ENCODE results near the gene NPM3. TPM values are rescaled to one million over a fixed set of nuclear protein-coding genes. Genes with fewer than 3 reads are reported as not detected.

The NPM3 gene
- total RNA-seq, 2 experiments from 2014 or later = 15.5 to 15.8 TPM

GRCh38 chr10:101769541-101770180, 13.6 kb downstream of the NPM3 start:
- H3K4me3 Mint-ChIP-seq = no peak overlapping the region
- no peak overlapping the region for H3K27ac Mint-ChIP-seq
- H3K4me3 ChIP-seq (ENCODE audit: low read length) = no peak overlapping the region
- H3K36me3 Mint-ChIP-seq (ENCODE audit: low read depth) = no peaks in the 10 kb centered on the region
- ChIA-PET CTCF (no interaction called here), POLR2A (no interaction called here)
- no peaks in the 10 kb centered on the region for H3K36me3 ChIP-seq (ENCODE audit: insufficient read depth, low read length)
- H3K9me3 Mint-ChIP-seq = no peaks in the 10 kb centered on the region
- H3K9me3 ChIP-seq (ENCODE audit: control insufficient read depth in 1 of 2, insufficient read depth in 1 of 2, low read length in 2 of 2) = peaks cover 0 to 16% of the 10 kb centered on the region in 2 experiments
- intact Hi-C loops (cut with DNase I, micrococcal nuclease) = no loop called here
- peaks cover 11% of the 10 kb centered on the region for H3K4me1 Mint-ChIP-seq (ENCODE audit: low read depth)
- no peak overlapping the region for H3K27ac ChIP-seq (ENCODE audit: low read depth in 1 of 2, low read length in 2 of 2)
- H3K4me1 ChIP-seq (ENCODE audit: insufficient read depth, low read length) = peaks cover 12% of the 10 kb centered on the region
- DNase-seq (no peak), ATAC-seq (ENCODE audit: poor library complexity) (no peak)
- peaks cover 62% of the 10 kb centered on the region for H3K27me3 Mint-ChIP-seq
- TF ChIP-seq CTCF (IDR thresholded peaks at IDR 0.05) = no peak
- peaks cover 40 to 47% of the 10 kb centered on the region in 2 experiments for H3K27me3 ChIP-seq (ENCODE audit: control insufficient read depth in 1 of 2, insufficient read depth in 2 of 2, low read length in 2 of 2)

GRCh38 chr10:101768791-101769170, 14.5 kb downstream of the NPM3 start:
- POLR2A ChIA-PET = interaction anchor here (1.0 kb wide), 1 partner anchor 15 kb away, joined by 3 read pairs; the partner anchor contains the start of gene NPM3
- TF ChIP-seq CTCF (IDR thresholded peaks at IDR 0.05) = no peak
- intact Hi-C loops (cut with DNase I, micrococcal nuclease) = no loop called here
- no peak for DNase-seq
- peaks cover 5% of the 10 kb centered on the region for H3K4me1 ChIP-seq (ENCODE audit: insufficient read depth, low read length)
- H3K9me3 ChIP-seq (ENCODE audit: control insufficient read depth in 1 of 2, insufficient read depth in 1 of 2, low read length in 2 of 2) = peaks cover 0 to 10% of the 10 kb centered on the region in 2 experiments
- Mint-ChIP-seq H3K27me3 (peaks cover 53% of the 10 kb centered on the region), H3K36me3 (ENCODE audit: low read depth) (no peaks in the 10 kb centered on the region), H3K9me3 (no peaks in the 10 kb centered on the region), H3K4me1 (ENCODE audit: low read depth) (peaks cover 2% of the 10 kb centered on the region), H3K27ac (no peak overlapping the region), H3K4me3 (no peak overlapping the region)
- peaks cover 33 to 39% of the 10 kb centered on the region in 2 experiments for H3K27me3 ChIP-seq (ENCODE audit: control insufficient read depth in 1 of 2, insufficient read depth in 2 of 2, low read length in 2 of 2)
- no peak for ATAC-seq (ENCODE audit: poor library complexity)
- H3K27ac ChIP-seq (ENCODE audit: low read depth in 1 of 2, low read length in 2 of 2) = no peak overlapping the region
- H3K36me3 ChIP-seq (ENCODE audit: insufficient read depth, low read length) = no peaks in the 10 kb centered on the region
- CTCF ChIA-PET = no interaction called here
- no peak overlapping the region for H3K4me3 ChIP-seq (ENCODE audit: low read length)

GRCh38 chr10:101767966-101768790, 15.1 kb downstream of the NPM3 start:
- no peaks in the 10 kb centered on the region for H3K36me3 ChIP-seq (ENCODE audit: insufficient read depth, low read length)
- H3K27me3 ChIP-seq (ENCODE audit: control insufficient read depth in 1 of 2, insufficient read depth in 2 of 2, low read length in 2 of 2) = peaks cover 28 to 33% of the 10 kb centered on the region in 2 experiments
- Mint-ChIP-seq H3K4me3 (no peak overlapping the region), H3K27ac (no peak overlapping the region), H3K27me3 (peaks cover 47% of the 10 kb centered on the region), H3K9me3 (no peaks in the 10 kb centered on the region), H3K4me1 (ENCODE audit: low read depth) (no peaks in the 10 kb centered on the region), H3K36me3 (ENCODE audit: low read depth) (no peaks in the 10 kb centered on the region)
- ATAC-seq (ENCODE audit: poor library complexity) = no peak
- ChIA-PET POLR2A (interaction anchor here (1.0 kb wide), 1 partner anchor 15 kb away, joined by 3 read pairs; the partner anchor contains the start of gene NPM3), CTCF (no interaction called here)
- TF ChIP-seq CTCF (IDR thresholded peaks at IDR 0.05) = no peak
- peaks cover under 1% of the 10 kb centered on the region for H3K4me1 ChIP-seq (ENCODE audit: insufficient read depth, low read length)
- no peak for DNase-seq
- no peak overlapping the region for H3K27ac ChIP-seq (ENCODE audit: low read depth in 1 of 2, low read length in 2 of 2)
- intact Hi-C loops (cut with DNase I, micrococcal nuclease) = no loop called here
- H3K9me3 ChIP-seq (ENCODE audit: control insufficient read depth in 1 of 2, insufficient read depth in 1 of 2, low read length in 2 of 2) = peaks cover 0 to 10% of the 10 kb centered on the region in 2 experiments
- no peak overlapping the region for H3K4me3 ChIP-seq (ENCODE audit: low read length)
